ENCODE results near the gene MPEG1.

The MPEG1 gene

DNA sequence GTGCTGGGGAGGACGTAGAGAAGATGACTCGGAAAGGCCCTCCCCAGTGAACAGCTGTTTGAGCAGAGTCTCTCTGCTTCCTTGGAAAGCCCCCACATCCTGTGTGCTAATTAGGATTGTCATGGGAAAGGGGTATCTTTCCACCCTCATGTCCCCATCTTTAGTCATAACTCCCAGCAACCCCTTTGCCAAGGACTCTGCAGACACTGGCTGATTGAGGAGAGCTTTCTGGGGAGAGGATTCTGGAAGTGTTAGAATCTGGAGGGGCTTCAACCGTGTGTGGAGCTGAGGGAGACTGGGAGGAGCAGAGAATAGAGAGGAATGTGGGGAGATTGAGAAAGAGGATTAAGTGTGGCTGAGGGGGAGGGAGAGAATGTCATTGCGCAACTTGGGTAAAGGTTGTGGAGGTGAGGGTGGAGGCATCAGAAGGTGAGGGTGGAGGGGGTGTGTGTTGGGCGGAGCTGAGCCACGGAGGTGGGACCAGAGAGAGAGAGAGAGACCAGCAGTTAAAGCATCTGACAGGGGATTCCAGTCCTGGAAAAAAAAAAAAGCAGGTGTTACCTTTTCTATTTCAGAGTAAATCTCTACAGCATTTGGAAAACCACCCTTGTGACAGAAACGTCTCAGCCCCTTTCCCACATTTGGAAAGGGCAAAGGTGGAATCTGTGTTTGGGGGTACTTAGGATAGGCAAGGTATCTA, 38.6 kb downstream of the MPEG1 start:
- TF ChIP-seq CSDC2 (CRISPR knock-in tag; IDR thresholded peaks at IDR 0.05) (no peak), SNAI2 (CRISPR knock-in tag; IDR thresholded peaks at IDR 0.05) (no peak), ESRRG (CRISPR knock-in tag; IDR thresholded peaks at IDR 0.05) (no peak), ZFP3 (CRISPR knock-in tag; IDR thresholded peaks at IDR 0.05) (no peak), GLIS3 (CRISPR knock-in tag; IDR thresholded peaks at IDR 0.05) (no peak), RARB (CRISPR knock-in tag; IDR thresholded peaks at IDR 0.05) (no peak), ZNF8 (CRISPR knock-in tag; IDR thresholded peaks at IDR 0.05) (no peak), PPARA (CRISPR knock-in tag; IDR thresholded peaks at IDR 0.05; ENCODE audit: borderline replicate concordance) (no peak), ZNF70 (CRISPR knock-in tag; IDR thresholded peaks at IDR 0.05) (no peak), BACH2 (CRISPR knock-in tag; IDR thresholded peaks at IDR 0.05; ENCODE audit: borderline replicate concordance) (no peak), ZC3H10 (CRISPR knock-in tag; IDR thresholded peaks at IDR 0.05) (no peak), ARNTL (CRISPR knock-in tag; IDR thresholded peaks at IDR 0.05; ENCODE audit: borderline replicate concordance, low read depth) (no peak), ZFP30 (CRISPR knock-in tag; IDR thresholded peaks at IDR 0.05) (no peak), TOX (CRISPR knock-in tag; IDR thresholded peaks at IDR 0.05; ENCODE audit: borderline replicate concordance) (no peak)
- TF ChIP-seq, protein P1, sequence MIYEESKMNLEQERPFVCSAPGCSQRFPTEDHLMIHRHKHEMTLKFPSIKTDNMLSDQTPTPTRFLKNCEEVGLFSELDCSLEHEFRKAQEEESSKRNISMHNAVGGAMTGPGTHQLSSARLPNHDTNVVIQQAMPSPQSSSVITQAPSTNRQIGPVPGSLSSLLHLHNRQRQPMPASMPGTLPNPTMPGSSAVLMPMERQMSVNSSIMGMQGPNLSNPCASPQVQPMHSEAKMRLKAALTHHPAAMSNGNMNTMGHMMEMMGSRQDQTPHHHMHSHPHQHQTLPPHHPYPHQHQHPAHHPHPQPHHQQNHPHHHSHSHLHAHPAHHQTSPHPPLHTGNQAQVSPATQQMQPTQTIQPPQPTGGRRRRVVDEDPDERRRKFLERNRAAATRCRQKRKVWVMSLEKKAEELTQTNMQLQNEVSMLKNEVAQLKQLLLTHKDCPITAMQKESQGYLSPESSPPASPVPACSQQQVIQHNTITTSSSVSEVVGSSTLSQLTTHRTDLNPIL (CRISPR knock-in tag; IDR thresholded peaks at IDR 0.05; ENCODE audit: low read depth): no peak
- TF ChIP-seq, protein P2, sequence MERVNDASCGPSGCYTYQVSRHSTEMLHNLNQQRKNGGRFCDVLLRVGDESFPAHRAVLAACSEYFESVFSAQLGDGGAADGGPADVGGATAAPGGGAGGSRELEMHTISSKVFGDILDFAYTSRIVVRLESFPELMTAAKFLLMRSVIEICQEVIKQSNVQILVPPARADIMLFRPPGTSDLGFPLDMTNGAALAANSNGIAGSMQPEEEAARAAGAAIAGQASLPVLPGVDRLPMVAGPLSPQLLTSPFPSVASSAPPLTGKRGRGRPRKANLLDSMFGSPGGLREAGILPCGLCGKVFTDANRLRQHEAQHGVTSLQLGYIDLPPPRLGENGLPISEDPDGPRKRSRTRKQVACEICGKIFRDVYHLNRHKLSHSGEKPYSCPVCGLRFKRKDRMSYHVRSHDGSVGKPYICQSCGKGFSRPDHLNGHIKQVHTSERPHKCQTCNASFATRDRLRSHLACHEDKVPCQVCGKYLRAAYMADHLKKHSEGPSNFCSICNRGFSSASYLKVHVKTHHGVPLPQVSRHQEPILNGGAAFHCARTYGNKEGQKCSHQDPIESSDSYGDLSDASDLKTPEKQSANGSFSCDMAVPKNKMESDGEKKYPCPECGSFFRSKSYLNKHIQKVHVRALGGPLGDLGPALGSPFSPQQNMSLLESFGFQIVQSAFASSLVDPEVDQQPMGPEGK (CRISPR knock-in tag; IDR thresholded peaks at IDR 0.05; ENCODE audit: borderline replicate concordance): no peak
- TF ChIP-seq, protein P3, sequence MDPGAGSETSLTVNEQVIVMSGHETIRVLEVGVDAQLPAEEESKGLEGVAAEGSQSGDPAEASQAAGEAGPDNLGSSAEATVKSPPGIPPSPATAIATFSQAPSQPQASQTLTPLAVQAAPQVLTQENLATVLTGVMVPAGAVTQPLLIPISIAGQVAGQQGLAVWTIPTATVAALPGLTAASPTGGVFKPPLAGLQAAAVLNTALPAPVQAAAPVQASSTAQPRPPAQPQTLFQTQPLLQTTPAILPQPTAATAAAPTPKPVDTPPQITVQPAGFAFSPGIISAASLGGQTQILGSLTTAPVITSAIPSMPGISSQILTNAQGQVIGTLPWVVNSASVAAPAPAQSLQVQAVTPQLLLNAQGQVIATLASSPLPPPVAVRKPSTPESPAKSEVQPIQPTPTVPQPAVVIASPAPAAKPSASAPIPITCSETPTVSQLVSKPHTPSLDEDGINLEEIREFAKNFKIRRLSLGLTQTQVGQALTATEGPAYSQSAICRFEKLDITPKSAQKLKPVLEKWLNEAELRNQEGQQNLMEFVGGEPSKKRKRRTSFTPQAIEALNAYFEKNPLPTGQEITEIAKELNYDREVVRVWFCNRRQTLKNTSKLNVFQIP (CRISPR knock-in tag; IDR thresholded peaks at IDR 0.05; ENCODE audit: borderline replicate concordance, low read depth): no peak
- TF ChIP-seq, protein P4, sequence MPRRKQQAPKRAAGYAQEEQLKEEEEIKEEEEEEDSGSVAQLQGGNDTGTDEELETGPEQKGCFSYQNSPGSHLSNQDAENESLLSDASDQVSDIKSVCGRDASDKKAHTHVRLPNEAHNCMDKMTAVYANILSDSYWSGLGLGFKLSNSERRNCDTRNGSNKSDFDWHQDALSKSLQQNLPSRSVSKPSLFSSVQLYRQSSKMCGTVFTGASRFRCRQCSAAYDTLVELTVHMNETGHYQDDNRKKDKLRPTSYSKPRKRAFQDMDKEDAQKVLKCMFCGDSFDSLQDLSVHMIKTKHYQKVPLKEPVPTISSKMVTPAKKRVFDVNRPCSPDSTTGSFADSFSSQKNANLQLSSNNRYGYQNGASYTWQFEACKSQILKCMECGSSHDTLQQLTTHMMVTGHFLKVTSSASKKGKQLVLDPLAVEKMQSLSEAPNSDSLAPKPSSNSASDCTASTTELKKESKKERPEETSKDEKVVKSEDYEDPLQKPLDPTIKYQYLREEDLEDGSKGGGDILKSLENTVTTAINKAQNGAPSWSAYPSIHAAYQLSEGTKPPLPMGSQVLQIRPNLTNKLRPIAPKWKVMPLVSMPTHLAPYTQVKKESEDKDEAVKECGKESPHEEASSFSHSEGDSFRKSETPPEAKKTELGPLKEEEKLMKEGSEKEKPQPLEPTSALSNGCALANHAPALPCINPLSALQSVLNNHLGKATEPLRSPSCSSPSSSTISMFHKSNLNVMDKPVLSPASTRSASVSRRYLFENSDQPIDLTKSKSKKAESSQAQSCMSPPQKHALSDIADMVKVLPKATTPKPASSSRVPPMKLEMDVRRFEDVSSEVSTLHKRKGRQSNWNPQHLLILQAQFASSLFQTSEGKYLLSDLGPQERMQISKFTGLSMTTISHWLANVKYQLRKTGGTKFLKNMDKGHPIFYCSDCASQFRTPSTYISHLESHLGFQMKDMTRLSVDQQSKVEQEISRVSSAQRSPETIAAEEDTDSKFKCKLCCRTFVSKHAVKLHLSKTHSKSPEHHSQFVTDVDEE (CRISPR knock-in tag; IDR thresholded peaks at IDR 0.05): no peak
- no peak for ATAC-seq

DNA sequence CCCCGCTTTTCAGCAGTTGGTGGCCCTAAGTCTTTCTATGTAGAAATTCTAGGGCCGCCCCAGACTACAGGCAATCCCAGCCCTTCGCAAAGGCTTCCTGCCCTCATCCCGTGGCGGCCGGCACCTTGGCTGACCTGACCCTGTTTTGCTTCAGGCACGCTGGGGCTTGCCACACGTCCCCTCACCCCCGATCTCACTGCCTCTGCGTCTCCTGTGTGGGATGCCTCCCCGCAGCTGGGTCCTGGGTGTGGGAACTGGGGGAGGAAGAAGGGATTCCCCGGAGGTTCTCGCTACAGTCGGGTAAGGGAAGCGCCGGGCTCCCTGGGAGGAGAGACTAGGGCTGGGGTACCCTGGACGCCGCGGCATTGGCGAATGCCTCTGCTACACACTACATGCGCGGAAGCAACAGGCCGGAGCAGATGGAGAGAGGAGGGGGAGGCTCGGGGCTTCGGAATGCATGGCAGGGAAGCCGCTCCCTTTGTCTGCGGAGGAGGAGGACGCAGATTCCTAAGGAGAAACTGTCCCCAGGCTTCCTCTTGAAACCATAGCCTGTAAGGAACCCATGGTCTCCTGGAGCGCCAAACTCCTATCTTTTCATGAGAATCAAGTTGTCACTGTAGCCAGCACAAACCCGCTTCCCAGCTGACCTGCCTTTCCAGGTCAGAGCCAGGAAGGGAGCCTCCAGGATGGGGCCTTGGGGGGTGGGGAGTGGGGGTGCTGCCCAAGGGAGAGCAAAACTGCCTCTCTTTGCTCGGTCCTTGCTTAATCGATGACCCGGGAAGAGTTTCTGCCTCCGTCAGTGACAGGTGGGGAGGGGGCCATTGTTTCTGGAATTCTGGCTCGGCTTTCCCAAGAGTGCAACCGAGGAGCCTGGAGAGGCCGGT, 39.4 kb downstream of the MPEG1 start:
- no peak for ATAC-seq
- TF ChIP-seq, protein P5, sequence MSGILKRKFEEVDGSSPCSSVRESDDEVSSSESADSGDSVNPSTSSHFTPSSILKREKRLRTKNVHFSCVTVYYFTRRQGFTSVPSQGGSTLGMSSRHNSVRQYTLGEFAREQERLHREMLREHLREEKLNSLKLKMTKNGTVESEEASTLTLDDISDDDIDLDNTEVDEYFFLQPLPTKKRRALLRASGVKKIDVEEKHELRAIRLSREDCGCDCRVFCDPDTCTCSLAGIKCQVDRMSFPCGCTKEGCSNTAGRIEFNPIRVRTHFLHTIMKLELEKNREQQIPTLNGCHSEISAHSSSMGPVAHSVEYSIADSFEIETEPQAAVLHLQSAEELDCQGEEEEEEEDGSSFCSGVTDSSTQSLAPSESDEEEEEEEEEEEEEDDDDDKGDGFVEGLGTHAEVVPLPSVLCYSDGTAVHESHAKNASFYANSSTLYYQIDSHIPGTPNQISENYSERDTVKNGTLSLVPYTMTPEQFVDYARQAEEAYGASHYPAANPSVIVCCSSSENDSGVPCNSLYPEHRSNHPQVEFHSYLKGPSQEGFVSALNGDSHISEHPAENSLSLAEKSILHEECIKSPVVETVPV (CRISPR knock-in tag; IDR thresholded peaks at IDR 0.05): no peak
- TF ChIP-seq, protein P3 (CRISPR knock-in tag; IDR thresholded peaks at IDR 0.05; ENCODE audit: borderline replicate concordance, low read depth): no peak
- no peak for TF ChIP-seq GLIS3 (CRISPR knock-in tag; IDR thresholded peaks at IDR 0.05)
- TF ChIP-seq ZNF565 (CRISPR knock-in tag; conservative IDR thresholded peaks at IDR 0.05; ENCODE audit: low read depth): no peak
- TF ChIP-seq, protein P4 (CRISPR knock-in tag; IDR thresholded peaks at IDR 0.05): no peak
- TF ChIP-seq ISL1 (CRISPR knock-in tag; IDR thresholded peaks at IDR 0.05): no peak
- TF ChIP-seq ESRRG (CRISPR knock-in tag; IDR thresholded peaks at IDR 0.05): no peak
- no peak for TF ChIP-seq TOX (CRISPR knock-in tag; IDR thresholded peaks at IDR 0.05; ENCODE audit: borderline replicate concordance)
- TF ChIP-seq RARB (CRISPR knock-in tag; IDR thresholded peaks at IDR 0.05): no peak
- no peak for TF ChIP-seq CSDC2 (CRISPR knock-in tag; IDR thresholded peaks at IDR 0.05)
- no peak for TF ChIP-seq ZNF70 (CRISPR knock-in tag; IDR thresholded peaks at IDR 0.05)
- TF ChIP-seq TCF4 (CRISPR knock-in tag; IDR thresholded peaks at IDR 0.05; ENCODE audit: borderline replicate concordance): no peak

Measured in SK-N-SH treated with all-trans-retinoic acid at 6 μM for 48 hours (cell line).